ENCODE data around the gene KLHL29.

GRCh38 chr2:23693606-23693951 lies 308.6 kb downstream of the KLHL29 start:
- TF ChIP-seq EP300 (conservative IDR thresholded peaks at IDR 0.05; ENCODE audit: poor library complexity, severe bottlenecking), result no peak
- no peak for TF ChIP-seq RAD21 (conservative IDR thresholded peaks at IDR 0.05)
- TF ChIP-seq CTCF (IDR thresholded peaks at IDR 0.05; ENCODE audit: poor library complexity, severe bottlenecking), result no peak
- no peak for TF ChIP-seq EZH2 (IDR thresholded peaks at IDR 0.05; ENCODE audit: borderline replicate concordance, insufficient read depth, low read length, poor library complexity, severe bottlenecking)
- TF ChIP-seq TAF1 (IDR thresholded peaks at IDR 0.05; ENCODE audit: low read depth), result no peak
- TF ChIP-seq POLR2AphosphoS5 (IDR thresholded peaks at IDR 0.05), result no peak
- TF ChIP-seq SMC3 (conservative IDR thresholded peaks at IDR 0.05; ENCODE audit: poor library complexity), result no peak
- TF ChIP-seq REST (IDR thresholded peaks at IDR 0.05; ENCODE audit: borderline replicate concordance), result no peak
